Measurements from ENCODE around the gene MEGF11. TPM values are rescaled to one million over a fixed set of nuclear protein-coding genes. Genes with fewer than 3 reads are reported as not detected.
A peak's percentile ranks its signal among the peaks of the same experiment; 100 is the strongest.
"Not testable (repeated sequence)": the region's sequence is repeated elsewhere in the genome, so short reads cannot be mapped to it uniquely, and the experiment has no call there.

Gene MEGF11
- total RNA-seq, 1 experiment from 2014 or later, result 0.76 TPM

GRCh38 chr15:66288093-66288492 lies 34.5 kb upstream of the MEGF11 start:
- DNase-seq, result no peak
- Histone ChIP-seq H3K4me3 (ENCODE audit: insufficient read depth, low read depth, low read length) (no peak overlapping the region), H3K27me3 (ENCODE audit: control insufficient read depth, insufficient read depth, low read length) (no peaks in the 10 kb centered on the region), H3K36me3 (replicated peaks; ENCODE audit: control insufficient read depth, insufficient read depth, low read length) (no peaks in the 10 kb centered on the region)

GRCh38 chr15:66287461-66288057 lies 34.0 kb upstream of the MEGF11 start:
- DNase-seq, result peak; percentile 47
- Histone ChIP-seq H3K27me3 (ENCODE audit: control insufficient read depth, insufficient read depth, low read length) (no peaks in the 10 kb centered on the region), H3K4me3 (ENCODE audit: insufficient read depth, low read depth, low read length) (no peak overlapping the region), H3K36me3 (replicated peaks; ENCODE audit: control insufficient read depth, insufficient read depth, low read length) (no peaks in the 10 kb centered on the region)

- H3K4me3 ChIP-seq (ENCODE audit: insufficient read depth, low read depth, low read length), result no peak overlapping the region
- H3K27me3 ChIP-seq (ENCODE audit: control insufficient read depth, insufficient read depth, low read length), result no peaks in the 10 kb centered on the region
- no peaks in the 10 kb centered on the region for H3K36me3 ChIP-seq (replicated peaks; ENCODE audit: control insufficient read depth, insufficient read depth, low read length)
- no peak for DNase-seq
These were observed 32.2 kb upstream of the MEGF11 start for GRCh38 chr15:66285533-66286280.

- no peaks in the 10 kb centered on the region for H3K36me3 ChIP-seq (replicated peaks; ENCODE audit: control insufficient read depth, insufficient read depth, low read length)
- no peak overlapping the region for H3K4me3 ChIP-seq (ENCODE audit: insufficient read depth, low read depth, low read length)
- DNase-seq, result no peak
- no peaks in the 10 kb centered on the region for H3K27me3 ChIP-seq (ENCODE audit: control insufficient read depth, insufficient read depth, low read length)
These were observed 30.7 kb upstream of the MEGF11 start for GRCh38 chr15:66284271-66284670.

GRCh38 chr15:66278671-66279070 lies 25.1 kb upstream of the MEGF11 start:
- Histone ChIP-seq H3K4me3 (ENCODE audit: insufficient read depth, low read depth, low read length) (no peak overlapping the region), H3K27me3 (ENCODE audit: control insufficient read depth, insufficient read depth, low read length) (no peaks in the 10 kb centered on the region; the same call in 1 of the 2 replicates), H3K36me3 (replicated peaks; ENCODE audit: control insufficient read depth, insufficient read depth, low read length) (no peaks in the 10 kb centered on the region)
- no peak for DNase-seq

- DNase-seq, result no peak
- H3K27me3 ChIP-seq (ENCODE audit: control insufficient read depth, insufficient read depth, low read length), result no peaks in the 10 kb centered on the region; the same call in 1 of the 2 replicates
- no peak overlapping the region for H3K4me3 ChIP-seq (ENCODE audit: insufficient read depth, low read depth, low read length)
- no peaks in the 10 kb centered on the region for H3K36me3 ChIP-seq (replicated peaks; ENCODE audit: control insufficient read depth, insufficient read depth, low read length)
These were observed 24.5 kb upstream of the MEGF11 start for GRCh38 chr15:66278056-66278455.

GRCh38 chr15:66276546-66276945 lies 23.0 kb upstream of the MEGF11 start:
- DNase-seq, result no peak
- Histone ChIP-seq H3K36me3 (replicated peaks; ENCODE audit: control insufficient read depth, insufficient read depth, low read length) (no peaks in the 10 kb centered on the region), H3K27me3 (ENCODE audit: control insufficient read depth, insufficient read depth, low read length) (no peaks in the 10 kb centered on the region; the same call in 1 of the 2 replicates), H3K4me3 (ENCODE audit: insufficient read depth, low read depth, low read length) (no peak overlapping the region)

- no peaks in the 10 kb centered on the region; the same call in 1 of the 2 replicates for H3K27me3 ChIP-seq (ENCODE audit: control insufficient read depth, insufficient read depth, low read length)
- no peak overlapping the region for H3K4me3 ChIP-seq (ENCODE audit: insufficient read depth, low read depth, low read length)
- no peaks in the 10 kb centered on the region for H3K36me3 ChIP-seq (replicated peaks; ENCODE audit: control insufficient read depth, insufficient read depth, low read length)
- no peak for DNase-seq
These were observed 21.8 kb upstream of the MEGF11 start for GRCh38 chr15:66275352-66275751.

- DNase-seq, result no peak
- no peak overlapping the region for H3K4me3 ChIP-seq (ENCODE audit: insufficient read depth, low read depth, low read length)
- no peaks in the 10 kb centered on the region for H3K36me3 ChIP-seq (replicated peaks; ENCODE audit: control insufficient read depth, insufficient read depth, low read length)
- no peaks in the 10 kb centered on the region for H3K27me3 ChIP-seq (ENCODE audit: control insufficient read depth, insufficient read depth, low read length)
These were observed 17.4 kb upstream of the MEGF11 start for GRCh38 chr15:66270932-66271331.

- peak; percentile 50 for DNase-seq
- Histone ChIP-seq H3K27me3 (ENCODE audit: control insufficient read depth, insufficient read depth, low read length) (no peaks in the 10 kb centered on the region), H3K4me3 (ENCODE audit: insufficient read depth, low read depth, low read length) (no peak overlapping the region), H3K36me3 (replicated peaks; ENCODE audit: control insufficient read depth, insufficient read depth, low read length) (no peaks in the 10 kb centered on the region)
These were observed 16.0 kb upstream of the MEGF11 start for GRCh38 chr15:66269326-66270090.

GRCh38 chr15:66264859-66265513 lies 11.4 kb upstream of the MEGF11 start:
- Histone ChIP-seq H3K4me3 (ENCODE audit: insufficient read depth, low read depth, low read length) (no peak overlapping the region), H3K36me3 (replicated peaks; ENCODE audit: control insufficient read depth, insufficient read depth, low read length) (no peaks in the 10 kb centered on the region), H3K27me3 (ENCODE audit: control insufficient read depth, insufficient read depth, low read length) (no peaks in the 10 kb centered on the region)
- no peak for DNase-seq

- not testable (repeated sequence) for H3K36me3 ChIP-seq (replicated peaks; ENCODE audit: control insufficient read depth, insufficient read depth, low read length); H3K4me3 ChIP-seq (ENCODE audit: insufficient read depth, low read depth, low read length); DNase-seq; H3K27me3 ChIP-seq (ENCODE audit: control insufficient read depth, insufficient read depth, low read length)
These were observed 9.3 kb upstream of the MEGF11 start for GRCh38 chr15:66262837-66263236.

- DNase-seq, result no peak
- Histone ChIP-seq H3K27me3 (ENCODE audit: control insufficient read depth, insufficient read depth, low read length) (peaks cover 14% of the 10 kb centered on the region), H3K4me3 (ENCODE audit: insufficient read depth, low read depth, low read length) (no peak overlapping the region), H3K36me3 (replicated peaks; ENCODE audit: control insufficient read depth, insufficient read depth, low read length) (no peaks in the 10 kb centered on the region)
These were observed 7.5 kb upstream of the MEGF11 start for GRCh38 chr15:66261056-66261455.

GRCh38 chr15:66256692-66257091 lies 3.1 kb upstream of the MEGF11 start:
- no peaks in the 10 kb centered on the region for H3K36me3 ChIP-seq (replicated peaks; ENCODE audit: control insufficient read depth, insufficient read depth, low read length)
- no peak for DNase-seq
- peaks cover 57% of the 10 kb centered on the region for H3K27me3 ChIP-seq (ENCODE audit: control insufficient read depth, insufficient read depth, low read length)
- H3K4me3 ChIP-seq (ENCODE audit: insufficient read depth, low read depth, low read length), result no peak overlapping the region
